Measurements from ENCODE around the gene SLX9.

Gene SLX9

GRCh38 chr21:44999972-45000636, 60.3 kb downstream of the SLX9 start:
- peaks cover 5% of the 10 kb centered on the region for H3K4me1 ChIP-seq (ENCODE audit: control insufficient read depth, insufficient read depth, low read length)
- peaks cover 5% of the 10 kb centered on the region for H3K27me3 ChIP-seq (ENCODE audit: control insufficient read depth, insufficient read depth, low read length)
- no peaks in the 10 kb centered on the region for H3K9me3 ChIP-seq (ENCODE audit: control insufficient read depth, low read length)
- no peak overlapping the region for H3K4me3 ChIP-seq (ENCODE audit: low read length)
- no peak overlapping the region for H3K9ac ChIP-seq (ENCODE audit: low read length)
- no peaks in the 10 kb centered on the region for H3K36me3 ChIP-seq (ENCODE audit: control insufficient read depth, insufficient read depth, low read length)

DNA sequence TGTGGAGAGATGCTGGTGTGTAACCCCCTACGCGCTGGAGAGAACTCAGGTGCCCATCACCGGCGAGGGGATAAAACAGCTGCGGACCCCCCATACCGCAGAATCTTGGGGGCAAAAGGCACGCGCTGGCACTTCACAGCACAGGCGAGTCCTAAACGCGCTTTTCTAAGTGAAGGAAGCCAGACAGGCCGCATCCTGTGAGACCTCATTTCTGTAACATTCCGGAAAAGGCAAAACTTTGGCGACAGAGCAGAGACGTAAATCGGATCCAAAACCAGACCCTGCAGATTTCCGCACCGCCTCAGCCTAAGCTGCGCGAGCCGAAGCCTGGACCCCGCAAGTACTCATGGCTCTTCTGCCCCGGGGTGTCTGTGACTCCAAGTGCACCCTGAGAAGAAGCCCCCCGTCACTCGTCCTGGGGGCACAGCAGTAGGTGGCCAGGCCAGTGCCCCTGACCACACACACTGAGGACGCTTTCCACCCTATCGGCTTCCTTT, 60.9 kb downstream of the SLX9 start:
- Histone ChIP-seq H3K9ac (ENCODE audit: low read length) (no peak overlapping the region), H3K36me3 (ENCODE audit: control insufficient read depth, insufficient read depth, low read length) (no peaks in the 10 kb centered on the region), H3K4me3 (ENCODE audit: low read length) (no peak overlapping the region), H3K9me3 (ENCODE audit: control insufficient read depth, low read length) (no peaks in the 10 kb centered on the region), H3K27me3 (ENCODE audit: control insufficient read depth, insufficient read depth, low read length) (peaks cover 5% of the 10 kb centered on the region), H3K4me1 (ENCODE audit: control insufficient read depth, insufficient read depth, low read length) (peaks cover 5% of the 10 kb centered on the region)

- Histone ChIP-seq H3K4me1 (ENCODE audit: control insufficient read depth, insufficient read depth, low read length) (peaks cover 5% of the 10 kb centered on the region), H3K9ac (ENCODE audit: low read length) (no peak overlapping the region), H3K36me3 (ENCODE audit: control insufficient read depth, insufficient read depth, low read length) (no peaks in the 10 kb centered on the region), H3K27me3 (ENCODE audit: control insufficient read depth, insufficient read depth, low read length) (peaks cover 5% of the 10 kb centered on the region), H3K9me3 (ENCODE audit: control insufficient read depth, low read length) (no peaks in the 10 kb centered on the region), H3K4me3 (ENCODE audit: low read length) (no peak overlapping the region)
Observed at GRCh38 chr21:45001134-45002095, 61.6 kb downstream of the SLX9 start.

- H3K4me1 ChIP-seq (ENCODE audit: control insufficient read depth, insufficient read depth, low read length) = peaks cover 5% of the 10 kb centered on the region
- H3K9me3 ChIP-seq (ENCODE audit: control insufficient read depth, low read length) = no peaks in the 10 kb centered on the region
- H3K4me3 ChIP-seq (ENCODE audit: low read length) = no peak overlapping the region
- H3K36me3 ChIP-seq (ENCODE audit: control insufficient read depth, insufficient read depth, low read length) = no peaks in the 10 kb centered on the region
- peaks cover 5% of the 10 kb centered on the region for H3K27me3 ChIP-seq (ENCODE audit: control insufficient read depth, insufficient read depth, low read length)
- no peak overlapping the region for H3K9ac ChIP-seq (ENCODE audit: low read length)
Observed at GRCh38 chr21:45002381-45003204, 62.8 kb downstream of the SLX9 start.

DNA sequence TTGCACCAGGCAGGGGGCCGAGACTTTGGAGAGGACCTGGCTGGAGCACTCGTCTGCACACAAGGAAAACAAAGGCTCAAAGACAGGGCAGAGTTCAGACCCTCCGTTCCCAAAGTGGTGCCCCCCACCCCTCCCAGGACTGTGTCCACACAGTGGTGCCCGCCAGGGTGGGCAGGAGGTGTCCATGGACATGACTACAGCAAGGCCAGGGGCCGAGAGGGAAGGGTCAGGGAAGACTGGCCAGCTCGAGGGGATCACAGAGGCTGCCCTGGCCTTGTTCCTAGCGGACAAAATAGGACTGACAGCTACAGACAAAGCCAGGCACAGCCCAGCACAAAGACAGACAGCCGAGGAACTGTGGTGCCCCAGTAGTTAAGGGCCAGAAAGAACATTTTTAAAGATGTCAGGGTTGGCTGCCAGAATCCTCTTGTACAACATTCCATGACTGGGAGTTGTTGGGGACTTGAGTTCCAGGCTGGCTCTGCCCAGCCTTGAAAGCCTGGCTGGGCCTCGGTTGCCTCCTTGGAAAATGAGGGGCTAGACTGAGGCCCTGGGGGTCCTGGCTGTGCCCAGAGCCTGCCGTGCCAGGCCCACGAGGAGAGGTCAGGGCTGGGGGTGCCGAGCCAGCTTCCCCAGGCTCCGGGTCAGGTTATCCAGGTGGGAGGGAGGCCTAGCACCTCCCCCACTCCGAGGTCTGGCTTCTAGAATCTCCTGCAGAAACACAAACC, 63.7 kb downstream of the SLX9 start:
- Histone ChIP-seq H3K36me3 (ENCODE audit: control insufficient read depth, insufficient read depth, low read length) (no peaks in the 10 kb centered on the region), H3K27me3 (ENCODE audit: control insufficient read depth, insufficient read depth, low read length) (peaks cover 5% of the 10 kb centered on the region), H3K4me1 (ENCODE audit: control insufficient read depth, insufficient read depth, low read length) (peaks cover 5% of the 10 kb centered on the region), H3K4me3 (ENCODE audit: low read length) (no peak overlapping the region), H3K9me3 (ENCODE audit: control insufficient read depth, low read length) (no peaks in the 10 kb centered on the region), H3K9ac (ENCODE audit: low read length) (no peak overlapping the region)

DNA sequence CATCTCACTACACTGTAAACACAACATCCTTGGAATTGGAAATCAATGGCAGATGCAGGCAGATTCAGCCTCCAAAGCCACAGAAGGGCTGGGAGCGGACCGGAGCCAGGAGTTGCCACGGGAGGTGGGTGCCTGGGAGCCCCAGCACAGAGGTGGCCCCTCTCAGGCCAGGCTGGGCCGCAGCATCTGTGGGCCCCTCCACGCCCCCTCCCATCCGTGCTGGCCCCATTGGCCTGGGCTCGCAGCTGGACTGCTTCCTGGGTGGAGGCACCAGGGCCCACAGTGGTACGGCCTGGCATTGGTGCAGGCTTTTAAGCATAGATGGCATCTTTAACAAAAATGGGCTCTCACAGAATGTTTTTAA, 64.2 kb downstream of the SLX9 start:
- Histone ChIP-seq H3K4me3 (ENCODE audit: low read length) (no peak overlapping the region), H3K27me3 (ENCODE audit: control insufficient read depth, insufficient read depth, low read length) (peaks cover 5% of the 10 kb centered on the region), H3K36me3 (ENCODE audit: control insufficient read depth, insufficient read depth, low read length) (no peaks in the 10 kb centered on the region), H3K9ac (ENCODE audit: low read length) (no peak overlapping the region), H3K9me3 (ENCODE audit: control insufficient read depth, low read length) (no peaks in the 10 kb centered on the region), H3K4me1 (ENCODE audit: control insufficient read depth, insufficient read depth, low read length) (peaks cover 5% of the 10 kb centered on the region)

GRCh38 chr21:45004481-45005247, 64.8 kb downstream of the SLX9 start:
- Histone ChIP-seq H3K4me3 (ENCODE audit: low read length) (no peak overlapping the region), H3K4me1 (ENCODE audit: control insufficient read depth, insufficient read depth, low read length) (peaks cover 5% of the 10 kb centered on the region), H3K9me3 (ENCODE audit: control insufficient read depth, low read length) (no peaks in the 10 kb centered on the region), H3K36me3 (ENCODE audit: control insufficient read depth, insufficient read depth, low read length) (no peaks in the 10 kb centered on the region), H3K27me3 (ENCODE audit: control insufficient read depth, insufficient read depth, low read length) (no peaks in the 10 kb centered on the region), H3K9ac (ENCODE audit: low read length) (no peak overlapping the region)

GRCh38 chr21:45006536-45007095, 66.8 kb downstream of the SLX9 start:
- no peaks in the 10 kb centered on the region for H3K9me3 ChIP-seq (ENCODE audit: control insufficient read depth, low read length)
- no peaks in the 10 kb centered on the region for H3K4me1 ChIP-seq (ENCODE audit: control insufficient read depth, insufficient read depth, low read length)
- no peak overlapping the region for H3K4me3 ChIP-seq (ENCODE audit: low read length)
- H3K36me3 ChIP-seq (ENCODE audit: control insufficient read depth, insufficient read depth, low read length) = no peaks in the 10 kb centered on the region
- peaks cover under 1% of the 10 kb centered on the region for H3K27me3 ChIP-seq (ENCODE audit: control insufficient read depth, insufficient read depth, low read length)
- no peak overlapping the region for H3K9ac ChIP-seq (ENCODE audit: low read length)

DNA sequence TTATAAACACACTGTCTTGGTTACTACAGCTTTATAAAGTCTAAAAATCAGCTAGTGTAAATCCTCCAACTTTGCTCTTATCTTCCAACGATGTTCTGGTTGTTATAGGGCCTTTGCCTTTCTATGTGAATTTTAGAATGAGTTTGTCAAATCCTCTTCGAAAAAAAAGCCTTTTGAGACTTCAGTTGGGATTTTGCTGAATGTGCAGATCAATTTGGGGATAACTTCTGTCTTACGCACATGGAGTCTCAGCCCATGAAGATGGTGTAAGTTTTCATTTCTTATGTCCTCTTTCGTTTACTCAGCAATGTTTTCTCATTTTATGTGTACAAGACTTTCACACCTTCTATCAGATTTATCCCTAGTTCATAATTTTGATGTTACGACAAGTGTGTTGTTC, 69.8 kb downstream of the SLX9 start:
- peaks cover 4% of the 10 kb centered on the region for H3K4me1 ChIP-seq (ENCODE audit: control insufficient read depth, insufficient read depth, low read length)
- H3K9ac ChIP-seq (ENCODE audit: low read length) = no peak overlapping the region
- peaks cover 25% of the 10 kb centered on the region for H3K27me3 ChIP-seq (ENCODE audit: control insufficient read depth, insufficient read depth, low read length)
- H3K9me3 ChIP-seq (ENCODE audit: control insufficient read depth, low read length) = no peaks in the 10 kb centered on the region
- no peak overlapping the region for H3K4me3 ChIP-seq (ENCODE audit: low read length)
- no peaks in the 10 kb centered on the region for H3K36me3 ChIP-seq (ENCODE audit: control insufficient read depth, insufficient read depth, low read length)

- no peak overlapping the region for H3K9ac ChIP-seq (ENCODE audit: low read length)
- H3K27me3 ChIP-seq (ENCODE audit: control insufficient read depth, insufficient read depth, low read length) = peaks cover 28% of the 10 kb centered on the region
- H3K36me3 ChIP-seq (ENCODE audit: control insufficient read depth, insufficient read depth, low read length) = no peaks in the 10 kb centered on the region
- H3K4me1 ChIP-seq (ENCODE audit: control insufficient read depth, insufficient read depth, low read length) = peaks cover 4% of the 10 kb centered on the region
- H3K4me3 ChIP-seq (ENCODE audit: low read length) = no peak overlapping the region
- no peaks in the 10 kb centered on the region for H3K9me3 ChIP-seq (ENCODE audit: control insufficient read depth, low read length)
Observed at GRCh38 chr21:45010096-45010495, 70.3 kb downstream of the SLX9 start.
